Thyroid gland (tissue), 4 donors: ENCODE data around the gene GLB1L.

Experiments used
- CTCF ChIP-seq, 6 experiments: fragments of 200-600 bp in 3 of 6; fragments of 450-650 bp in 3 of 6; sonication (generic) in 3 of 6; IDR thresholded peaks; one replicate each; pipeline ENCODE4 v1.5.1; 2016 to 2019; ENCODE audit warnings: antibody characterized with exemption in 6 of 6, mild to moderate bottlenecking in 2 of 6, inconsistent platforms in 1 of 6, moderate library complexity in 1 of 6
- POLR2A ChIP-seq, 2 donors: fragments of 450-650 bp; IDR thresholded peaks; one replicate each; pipeline ENCODE4 v1.6.1; 2017; ENCODE audit warnings: antibody characterized with exemption in 2 of 2, mild to moderate bottlenecking in 2 of 2, moderate library complexity in 1 of 2

GRCh38 chr2:219278655-219279150 lies 33.5 kb upstream of the GLB1L start:
- peak in 1 of 6 experiments; percentile 4 for TF ChIP-seq CTCF (IDR thresholded peaks at IDR 0.05)
- TF ChIP-seq POLR2A (IDR thresholded peaks at IDR 0.05) = no peak
